ENCODE results near the gene TESK2.
A peak's percentile ranks its signal among the peaks of the same experiment; 100 is the strongest.

Gene TESK2

DNA sequence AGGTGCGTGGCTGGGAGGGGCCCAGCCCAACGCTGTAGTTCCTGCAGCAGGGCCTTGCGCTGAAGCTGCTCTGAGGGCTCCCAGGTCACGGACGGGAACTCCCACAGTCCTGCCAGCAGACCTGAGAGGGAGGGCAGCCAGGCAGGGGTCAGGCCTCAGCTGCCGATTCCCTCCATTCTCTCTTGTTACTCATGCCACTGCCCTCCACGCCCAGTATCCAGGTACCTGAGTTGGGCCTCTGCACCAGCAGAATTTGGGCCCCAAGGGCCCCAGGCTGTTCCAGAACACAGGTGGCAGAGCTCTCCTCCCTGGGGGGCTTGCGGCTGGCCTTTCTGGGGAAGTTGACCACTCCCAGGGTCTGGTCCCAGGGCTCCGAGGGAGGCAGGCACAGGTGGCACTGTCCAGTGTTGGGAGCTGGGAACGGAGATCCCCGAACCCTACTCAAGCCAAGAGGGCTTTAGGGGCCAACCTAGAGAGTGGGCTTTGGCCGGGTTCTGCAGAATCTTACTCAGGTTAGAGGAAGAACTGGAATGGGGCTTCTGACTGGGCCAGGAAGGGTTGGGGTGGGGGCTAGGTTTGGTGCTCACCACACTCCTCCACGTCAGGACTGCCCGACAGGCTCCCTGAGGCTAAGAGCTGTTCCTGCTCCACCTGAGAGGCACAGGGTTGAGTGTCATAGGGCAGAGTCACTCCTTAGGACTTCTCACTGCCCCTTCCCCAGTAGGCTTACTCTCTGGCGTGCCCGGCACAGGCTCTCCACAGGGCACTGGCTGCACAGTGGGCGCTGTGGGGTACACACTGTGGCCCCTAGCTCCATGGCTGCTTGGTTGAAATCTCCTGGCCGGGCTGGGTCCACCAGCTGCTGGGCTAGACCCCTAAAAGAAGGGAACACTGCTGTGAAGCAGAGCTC lies 159.3 kb downstream of the TESK2 start:
- no peak for DNase-seq

DNA sequence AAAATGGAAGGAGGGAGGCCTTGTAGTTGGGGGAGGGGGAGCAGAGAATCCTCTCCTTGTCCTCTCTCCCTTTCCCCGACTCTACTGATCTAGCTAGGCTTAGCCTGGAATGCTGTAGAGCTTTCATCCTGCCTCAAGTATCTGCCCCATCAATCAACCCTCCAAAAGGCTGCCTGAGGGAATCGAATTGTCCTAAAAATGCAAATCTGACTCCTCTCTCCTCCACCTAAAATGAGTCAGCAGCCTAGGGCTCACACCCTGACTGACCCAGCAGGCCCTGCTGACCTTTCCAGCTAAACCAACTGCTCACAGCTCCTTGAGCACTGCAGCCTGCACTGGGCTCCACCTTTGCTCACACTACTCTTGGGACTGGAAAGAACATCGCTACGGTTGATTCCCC lies 161.5 kb downstream of the TESK2 start:
- DNase-seq = no peak

DNA sequence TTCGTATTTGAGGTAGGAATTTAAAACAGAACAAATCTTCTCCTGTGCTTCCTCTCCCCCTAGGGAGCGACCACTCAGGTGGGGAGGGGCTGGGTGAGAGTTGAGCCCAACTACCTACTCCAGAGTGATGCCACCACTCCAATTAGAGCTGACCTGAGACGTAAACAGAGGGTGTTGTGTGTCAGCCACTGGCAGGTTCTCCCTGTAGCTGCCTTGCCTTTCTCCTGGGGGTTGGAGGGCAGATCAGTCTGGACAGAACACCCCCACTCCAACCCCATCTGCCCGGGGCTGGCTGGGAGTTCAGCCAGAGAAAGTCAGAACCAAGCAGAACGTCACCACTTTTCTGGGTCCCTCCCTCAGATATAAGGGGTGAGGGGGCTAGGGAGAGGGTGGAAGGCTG lies 162.3 kb downstream of the TESK2 start:
- no peak for DNase-seq

DNA sequence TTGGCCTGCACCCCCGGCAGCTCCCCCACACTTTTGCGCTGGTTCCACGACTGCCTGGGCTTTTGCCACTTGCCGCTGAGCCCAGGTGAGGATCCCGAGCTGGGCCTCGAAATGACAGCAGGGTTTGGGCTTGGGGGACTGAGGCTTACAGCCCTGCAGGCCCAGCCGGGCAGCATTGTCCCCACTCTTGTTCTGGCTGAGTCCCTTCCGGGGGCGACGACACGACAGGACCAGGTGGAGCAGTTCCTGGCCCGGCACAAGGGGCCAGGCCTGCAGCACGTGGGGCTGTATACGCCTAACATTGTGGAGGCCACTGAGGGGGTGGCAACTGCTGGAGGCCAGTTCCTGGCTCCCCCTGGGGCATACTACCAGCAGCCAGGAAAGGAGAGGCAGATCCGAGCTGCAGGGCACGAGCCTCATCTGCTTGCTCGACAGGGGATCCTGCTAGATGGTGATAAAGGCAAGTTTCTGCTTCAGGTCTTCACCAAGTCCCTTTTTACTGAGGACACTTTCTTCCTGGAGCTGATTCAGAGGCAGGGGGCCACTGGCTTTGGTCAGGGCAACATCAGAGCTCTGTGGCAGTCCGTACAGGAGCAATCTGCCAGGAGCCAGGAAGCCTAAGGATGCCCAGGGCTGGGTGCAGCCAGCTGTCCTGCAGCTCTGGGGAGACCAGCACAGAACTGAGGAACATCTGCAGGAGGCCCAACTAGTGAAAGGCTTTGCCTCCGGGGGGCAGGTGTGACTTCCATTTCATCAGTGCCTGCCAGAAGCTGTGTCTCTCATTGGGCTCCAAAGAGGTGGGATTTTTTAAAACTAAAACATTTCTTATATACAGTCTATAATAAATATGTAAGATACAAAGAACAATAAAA lies 163.1 kb downstream of the TESK2 start:
- no peak for DNase-seq

DNA sequence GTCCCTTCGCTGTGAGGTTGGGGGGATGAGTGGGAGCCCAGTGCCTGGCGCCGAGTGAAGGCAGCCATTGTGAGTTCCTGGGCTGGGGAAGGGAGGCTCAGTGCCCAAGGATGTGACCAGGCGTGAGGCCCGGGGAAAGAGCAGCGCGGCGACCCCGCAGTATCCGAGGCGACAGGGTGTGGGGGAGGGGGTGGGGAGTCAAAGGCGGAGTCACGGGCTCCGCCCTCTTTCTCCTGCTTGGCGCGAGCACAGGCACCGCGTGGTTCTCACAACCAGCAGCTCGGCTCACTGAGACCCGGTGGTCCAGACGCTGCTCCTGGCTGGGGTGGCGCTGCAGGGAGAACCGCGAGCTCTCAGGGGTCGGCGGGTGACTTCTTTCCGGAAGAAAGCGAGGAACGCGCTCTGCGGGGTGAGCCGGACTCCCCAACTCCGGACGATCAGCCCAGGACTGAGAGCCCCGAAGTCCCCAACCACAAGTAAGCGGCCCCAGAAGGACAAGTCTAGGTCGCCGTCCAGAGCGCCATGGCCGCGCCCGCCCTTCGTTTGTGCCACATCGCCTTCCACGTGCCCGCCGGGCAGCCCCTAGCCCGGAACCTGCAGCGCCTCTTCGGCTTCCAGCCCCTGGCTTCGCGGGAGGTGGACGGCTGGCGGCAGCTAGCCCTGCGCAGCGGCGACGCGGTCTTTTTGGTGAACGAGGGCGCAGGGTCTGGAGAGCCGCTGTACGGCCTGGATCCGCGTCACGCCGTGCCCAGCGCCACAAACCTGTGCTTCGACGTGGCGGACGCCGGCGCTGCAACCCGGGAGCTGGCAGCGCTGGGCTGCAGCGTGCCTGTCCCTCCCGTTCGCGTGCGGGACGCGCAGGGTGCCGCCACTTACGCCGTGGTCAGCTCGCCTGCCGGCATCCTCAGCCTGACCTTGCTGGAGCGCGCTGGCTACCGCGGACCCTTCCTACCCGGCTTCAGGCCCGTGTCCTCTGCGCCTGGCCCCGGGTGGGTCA lies 164.0 kb downstream of the TESK2 start, which contains the start of gene HPDL:
TSS of gene HPDL (plus strand) at position 269 of the 997 bp plus-strand sequence. CDS start at position 523, 254 bp downstream.
- DNase-seq = peak in 1 of 2 donors; percentile 14

DNA sequence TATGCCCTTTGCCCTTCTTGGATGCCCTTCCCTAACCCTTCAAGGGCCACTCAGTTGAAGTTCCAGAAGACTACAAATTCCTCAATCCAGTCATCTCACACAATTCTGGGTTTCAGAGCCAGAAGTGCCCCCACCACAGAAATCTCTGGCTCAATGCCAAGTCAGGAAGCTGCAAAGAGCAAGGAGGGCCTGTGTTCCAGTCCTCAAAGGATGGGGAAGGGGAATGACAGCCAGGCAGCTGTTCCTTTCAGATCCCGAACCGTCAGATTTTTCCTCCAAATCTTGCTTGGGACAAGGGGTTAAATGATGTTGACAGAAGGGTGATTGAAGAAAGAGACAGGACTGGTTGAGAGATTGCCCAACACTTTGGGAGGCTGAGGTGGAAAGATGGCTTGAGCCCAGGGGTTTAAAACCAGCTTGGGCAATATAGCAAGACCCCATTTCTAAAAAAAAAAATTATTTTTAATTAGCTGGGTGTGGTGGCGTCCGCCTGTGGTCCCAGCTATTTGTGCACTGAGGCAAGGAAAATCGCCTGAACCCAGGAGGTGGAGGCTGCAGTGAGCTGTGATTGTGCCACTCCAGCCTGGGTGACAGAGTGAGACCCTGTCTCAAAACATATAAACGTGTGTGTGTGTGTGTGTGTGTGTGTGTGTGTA lies 165.0 kb downstream of the TESK2 start:
- DNase-seq = no peak

DNA sequence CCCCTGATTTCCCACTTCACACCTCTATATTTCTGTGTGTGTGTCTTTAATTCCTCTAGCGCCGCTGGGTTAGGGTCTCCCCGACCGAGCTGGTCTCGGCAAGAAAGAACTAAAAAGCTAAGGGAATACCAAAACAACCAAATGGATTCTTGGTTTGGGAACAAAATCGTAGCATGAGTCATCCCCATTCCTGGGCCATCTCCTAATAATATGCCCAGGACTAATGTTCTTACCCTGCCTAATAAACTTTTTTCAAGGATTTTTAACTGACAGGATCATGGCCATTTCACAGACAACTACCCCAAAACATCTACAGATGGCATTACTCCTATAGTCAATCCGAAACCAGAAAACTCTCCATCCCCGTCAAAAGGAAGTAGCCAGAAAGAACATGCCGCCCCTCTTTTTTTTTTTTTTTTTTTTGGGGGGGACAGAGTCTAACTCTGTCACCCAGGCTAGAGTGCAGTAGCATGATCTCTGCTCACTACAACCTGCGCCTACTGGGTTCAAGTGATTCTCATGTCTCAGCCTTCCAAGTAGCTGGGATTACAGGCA lies 168.4 kb downstream of the TESK2 start:
- no peak for DNase-seq

DNA sequence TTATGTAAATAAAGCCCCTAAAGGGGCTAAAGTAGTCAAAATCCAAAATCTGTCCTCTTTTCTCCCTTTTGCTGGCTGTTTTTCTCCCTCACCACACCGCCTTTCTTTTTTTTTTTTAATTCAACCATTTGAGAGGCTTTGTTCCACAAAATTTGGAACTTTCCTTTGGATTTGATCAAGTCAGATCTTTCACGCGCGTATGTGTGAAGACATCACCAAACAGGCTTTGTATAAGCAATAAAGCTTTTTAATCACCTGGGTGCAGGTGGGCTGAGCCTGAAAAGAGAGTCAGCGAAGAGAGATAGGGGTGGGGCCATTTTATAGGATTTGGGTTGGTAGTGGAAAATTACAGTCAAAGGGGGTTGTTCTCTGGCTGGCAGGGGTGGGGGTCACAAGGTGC lies 169.5 kb downstream of the TESK2 start:
- no peak for DNase-seq

DNA sequence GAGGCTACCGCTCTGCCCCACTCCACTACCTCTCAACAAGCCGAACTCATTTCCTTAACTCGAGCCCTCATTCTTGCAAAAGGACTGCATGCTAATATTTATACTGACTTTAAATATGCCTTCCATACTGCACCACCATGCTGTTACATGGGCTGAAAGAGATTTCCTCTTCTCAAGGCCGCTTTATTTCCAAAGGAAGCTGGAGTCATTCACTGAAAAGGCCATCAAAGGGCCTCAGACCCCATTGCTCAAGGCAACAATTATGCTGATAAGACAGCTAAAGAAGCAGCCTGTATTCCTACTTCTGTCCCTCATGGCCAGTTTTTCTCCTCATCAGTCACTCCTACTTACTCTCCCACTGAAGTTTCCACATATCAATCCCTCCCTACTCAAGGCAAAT lies 171.2 kb downstream of the TESK2 start:
- DNase-seq = no peak

DNA sequence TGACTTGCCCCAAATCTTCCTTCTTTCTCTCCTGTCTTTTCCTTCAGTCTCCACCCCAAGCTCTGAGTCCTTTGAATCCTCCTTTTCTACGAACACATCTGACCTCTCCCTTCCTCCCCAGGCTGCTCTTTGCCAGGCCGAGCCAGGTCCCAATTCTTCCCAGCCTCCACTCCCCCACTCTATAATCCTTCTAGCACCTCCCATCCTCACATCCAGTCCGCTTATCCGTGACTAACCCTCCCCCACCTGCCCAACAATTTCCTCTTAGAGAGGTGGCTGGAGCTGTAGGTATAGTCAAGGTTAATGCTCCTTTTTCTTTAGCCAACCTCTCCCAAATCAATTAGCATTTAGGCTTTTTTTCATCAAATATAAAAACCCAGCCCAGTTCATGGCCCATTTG lies 173.8 kb downstream of the TESK2 start:
- no peak for DNase-seq

DNA sequence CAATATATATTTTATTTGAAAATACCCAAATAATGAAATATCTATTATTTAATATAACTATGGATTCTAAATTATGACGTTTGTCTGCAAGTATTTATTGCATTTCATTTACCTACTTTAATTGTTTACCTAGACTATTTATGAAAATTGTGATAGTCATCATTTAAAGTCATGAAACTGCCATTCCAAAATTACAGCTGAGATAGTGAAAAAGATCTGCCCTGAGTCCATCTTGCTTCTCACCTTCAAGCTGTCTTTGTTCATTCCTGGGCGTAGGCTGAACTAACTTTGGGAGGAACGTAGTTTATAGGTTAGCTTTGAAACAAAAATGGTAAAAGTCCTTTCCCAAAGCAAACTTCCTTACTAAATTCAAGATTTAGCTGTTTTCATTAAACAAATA lies 176.7 kb downstream of the TESK2 start:
- no peak for DNase-seq

DNA sequence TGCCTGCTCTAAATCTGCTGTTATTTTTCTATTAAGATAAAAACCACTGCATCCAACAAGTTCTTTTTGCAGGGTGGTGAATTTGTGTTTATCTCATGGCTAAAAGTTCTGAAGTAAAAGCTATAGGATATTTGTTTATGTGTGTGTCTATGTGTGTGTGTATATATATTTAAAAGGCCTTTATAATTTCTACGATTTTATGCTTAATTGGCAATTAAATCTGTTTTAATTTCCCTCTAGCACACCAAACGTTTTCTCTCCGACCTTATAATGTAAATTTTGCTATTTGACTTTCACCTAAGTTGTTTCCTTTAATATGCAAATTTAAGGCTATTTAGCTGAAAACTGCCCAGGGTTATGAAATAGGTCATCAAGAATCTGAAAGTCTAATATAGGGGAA lies 184.1 kb downstream of the TESK2 start:
- DNase-seq = no peak

DNA sequence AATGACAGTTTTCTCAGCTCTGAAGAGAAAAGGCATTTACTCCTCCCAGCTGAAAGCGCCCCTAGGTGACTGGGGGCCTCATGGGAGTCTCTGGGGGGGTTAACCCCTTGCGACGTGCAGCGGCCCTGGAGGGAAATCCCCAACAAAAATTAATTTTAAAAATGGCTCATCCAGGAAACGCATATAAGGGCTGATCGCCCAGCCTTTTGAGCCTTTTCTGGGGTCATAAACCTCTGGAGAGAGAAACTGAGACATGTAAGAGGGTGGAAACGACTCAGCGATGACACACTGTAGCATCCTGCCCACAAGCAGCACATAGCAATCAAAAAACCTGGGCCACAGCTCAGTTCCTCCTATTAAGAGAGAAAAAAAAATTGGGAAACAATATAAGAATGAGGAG lies 184.6 kb downstream of the TESK2 start:
- no peak for DNase-seq

DNA sequence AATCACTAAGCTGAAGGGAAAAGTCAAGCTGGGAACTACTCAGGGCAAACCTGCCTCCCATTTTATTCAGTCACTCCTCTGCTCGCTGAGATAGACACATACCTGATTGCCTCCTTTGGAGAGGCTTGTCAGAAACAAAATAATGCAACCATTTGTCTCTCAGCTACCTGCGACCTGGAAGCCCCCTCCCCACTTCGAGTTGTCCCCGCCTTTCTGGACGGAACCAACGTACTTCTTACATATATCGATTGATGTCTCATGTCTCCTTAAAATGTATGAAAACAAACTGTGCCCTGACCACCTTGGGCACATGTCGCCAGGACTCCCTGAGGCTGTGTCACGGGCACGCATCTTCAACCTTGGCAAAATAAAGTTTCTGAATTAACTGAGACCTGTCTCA lies 185.7 kb downstream of the TESK2 start:
- DNase-seq = no peak

DNA sequence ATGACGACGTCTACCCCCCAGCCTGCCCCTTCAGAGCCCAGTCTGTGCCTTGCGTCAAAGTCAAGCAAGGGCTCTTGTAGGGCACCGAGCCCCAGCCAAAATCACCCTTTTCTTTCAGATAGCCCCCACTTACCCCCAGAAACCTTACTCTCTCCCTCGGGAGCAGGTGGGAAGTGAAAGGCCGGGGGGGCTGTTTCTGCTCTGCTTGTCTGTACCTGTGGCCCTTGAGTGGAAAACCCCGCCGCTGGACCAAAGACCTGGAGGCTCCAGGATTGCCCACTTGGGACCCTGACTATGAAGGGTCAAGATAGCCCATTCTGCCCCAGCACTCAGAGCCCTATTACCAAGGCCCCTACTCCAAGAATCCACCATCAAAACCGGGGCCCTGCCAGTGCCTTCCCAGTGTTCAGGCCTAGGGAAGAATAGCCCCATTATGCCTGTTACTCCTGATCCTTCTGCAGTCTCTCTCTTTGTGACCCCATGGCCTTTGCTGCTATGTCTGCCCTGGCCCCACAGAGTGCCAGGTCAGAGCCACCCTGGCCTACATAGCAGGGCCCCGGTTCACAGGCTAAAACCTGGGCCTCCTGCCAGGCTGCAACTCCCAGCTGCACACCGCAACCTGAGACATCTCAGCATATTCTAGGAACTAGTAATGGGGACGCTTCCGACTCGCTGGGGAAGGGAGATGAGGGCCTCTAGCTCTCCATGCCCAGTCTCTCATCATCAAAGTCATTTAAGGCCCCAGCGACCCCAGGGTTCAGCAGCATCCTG lies 186.5 kb downstream of the TESK2 start:
- DNase-seq = no peak

DNA sequence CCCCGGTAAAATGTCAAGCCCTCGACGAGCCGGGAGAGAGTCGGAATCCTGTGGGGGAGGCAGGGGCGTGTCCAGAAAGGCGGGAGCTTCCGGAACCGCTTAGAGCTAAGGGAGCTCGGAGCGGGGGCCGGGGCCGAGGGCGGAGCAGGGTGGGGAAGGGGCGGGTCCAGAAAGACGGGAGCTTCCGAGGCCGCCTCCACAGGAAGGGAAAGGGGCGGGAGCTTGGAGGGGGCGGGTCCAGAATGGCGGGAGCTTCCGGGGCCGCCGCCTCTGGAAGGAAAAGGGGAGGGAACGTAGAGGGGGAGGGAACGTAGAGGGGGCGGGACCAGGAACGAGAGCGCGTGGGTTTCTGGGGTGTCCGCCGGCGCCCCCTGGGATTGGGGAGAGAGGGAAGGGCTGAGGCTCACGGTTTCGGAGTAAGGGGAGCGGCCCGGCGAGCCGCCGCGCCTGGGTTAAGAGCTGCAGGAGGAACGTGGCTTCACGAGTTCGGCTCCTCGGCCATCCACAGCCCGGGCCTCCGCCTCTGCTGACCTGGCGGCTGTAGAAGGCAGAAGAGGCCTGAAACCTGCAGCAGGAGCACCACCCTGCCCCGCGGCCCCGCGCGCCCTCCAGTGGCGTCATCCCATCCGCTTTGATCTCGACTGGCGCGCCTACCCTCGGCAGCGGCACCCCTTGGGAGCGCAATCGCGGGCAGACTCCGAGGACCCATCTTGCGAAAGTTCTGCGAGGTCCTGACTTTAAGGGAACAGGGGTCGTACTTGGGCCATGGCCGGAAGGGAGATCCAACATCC lies 187.2 kb downstream of the TESK2 start:
- DNase-seq = peak; percentile 96 to 98

DNA sequence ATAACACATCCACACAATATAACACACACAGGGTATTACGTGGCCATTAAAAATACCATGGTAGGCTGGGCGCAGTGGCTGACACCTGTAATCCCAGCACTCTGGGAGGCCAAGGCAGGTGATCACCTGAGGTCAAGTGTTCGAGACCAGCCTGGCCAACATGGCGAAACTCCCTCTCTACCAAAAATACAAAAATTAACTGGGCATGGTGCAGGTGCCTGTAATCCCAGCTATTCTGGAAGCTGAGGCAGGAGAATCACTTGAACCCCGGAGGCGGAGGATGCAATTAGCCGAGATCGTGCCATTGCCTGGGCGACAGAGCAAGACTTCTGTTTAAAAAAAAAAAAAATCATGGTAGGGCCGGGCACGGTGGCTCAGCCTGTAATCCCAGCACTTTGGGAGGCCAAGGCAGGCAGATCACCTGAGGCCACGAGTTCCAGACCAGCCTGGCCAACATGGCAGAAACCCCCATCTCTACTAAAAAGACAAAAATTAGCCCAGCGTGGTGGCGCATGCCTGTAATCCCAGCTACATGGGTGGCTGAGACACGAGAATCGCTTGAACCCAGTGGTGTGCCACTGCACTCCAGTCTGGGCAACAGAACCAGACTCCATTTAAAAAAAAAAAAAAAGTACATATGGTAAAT lies 188.3 kb downstream of the TESK2 start:
- DNase-seq = no peak

DNA sequence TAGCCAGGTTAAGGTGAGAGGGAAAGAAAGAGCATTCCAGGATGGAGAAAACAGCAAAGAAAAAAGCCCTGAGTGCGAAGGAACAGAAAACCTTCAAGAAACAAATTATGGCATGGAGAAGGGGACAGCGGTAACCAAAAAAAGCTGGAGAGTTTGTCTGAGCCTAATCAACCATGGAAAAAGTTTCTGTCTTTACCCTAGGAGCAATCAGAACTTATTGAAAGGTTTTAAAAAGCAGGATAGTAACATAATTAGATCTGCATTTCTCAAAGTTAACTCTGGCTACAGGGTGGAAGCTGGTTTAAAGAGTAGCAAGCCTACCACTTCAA lies 190.3 kb downstream of the TESK2 start:
- no peak for DNase-seq

DNA sequence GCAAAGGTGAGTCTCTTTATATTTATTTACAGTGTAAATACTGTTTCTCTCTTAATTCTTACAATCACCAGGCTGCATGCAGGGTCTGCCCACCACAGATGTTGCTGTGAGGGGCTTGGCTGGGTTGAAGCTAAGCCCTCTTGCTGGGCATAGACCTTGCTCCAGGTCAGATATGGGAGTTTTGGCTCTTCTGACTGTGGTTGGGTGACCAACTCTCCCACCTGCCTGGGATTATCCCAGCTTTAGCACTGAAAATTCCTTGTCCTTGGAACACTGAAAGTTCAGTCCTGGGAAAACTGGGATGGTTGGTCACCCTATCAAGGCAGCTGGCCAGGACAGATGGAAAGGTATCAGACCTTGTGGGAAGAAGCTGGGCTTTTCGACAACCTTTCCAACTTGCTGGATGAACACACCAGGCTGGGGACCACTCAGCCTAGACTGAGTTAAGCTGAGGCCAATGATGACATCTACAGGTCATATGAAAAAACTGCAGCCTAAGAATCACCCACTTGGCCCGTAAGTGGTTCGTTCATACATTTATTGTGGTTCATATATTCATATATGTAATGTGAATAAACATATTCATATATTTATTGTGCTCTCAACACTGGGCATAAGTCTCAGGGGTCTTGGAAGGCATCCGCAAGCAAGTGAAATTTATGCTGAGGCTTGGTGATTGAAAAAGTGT lies 190.8 kb downstream of the TESK2 start:
- peak; percentile 48 to 77 for DNase-seq

All from inflammatory macrophage treated with lipopolysaccharide for 1 hour (primary cell).